ENCODE measurements around the gene YPEL3.

GRCh38 chr16:30116291-30117207 lies 20.5 kb upstream of the YPEL3 start:
- TF ChIP-seq SUZ12 (IDR thresholded peaks at IDR 0.05): no peak
- TF ChIP-seq ZNF384 (IDR thresholded peaks at IDR 0.05): no peak
- TF ChIP-seq NFRKB (IDR thresholded peaks at IDR 0.05): no peak
- no peak for TF ChIP-seq FOXA1 (IDR thresholded peaks at IDR 0.05)
- no peak for TF ChIP-seq L3MBTL2 (conservative IDR thresholded peaks at IDR 0.05)

Data from HEK293T (cell line).